GM18520 (cell line): Measurements from ENCODE around the gene EIF2S3B.
A peak's percentile ranks its signal among the peaks of the same experiment; 100 is the strongest.
"Not testable (repeated sequence)": the region's sequence is repeated elsewhere in the genome, so short reads cannot be mapped to it uniquely, and the experiment has no call there.

Experiments
- ATAC-seq: cut with Tn5 transposase; IDR thresholded peaks from one replicate; pipeline ENCODE4 v1.9.1; 2021; ENCODE audit not compliant: unreplicated experiment

Gene EIF2S3B

DNA sequence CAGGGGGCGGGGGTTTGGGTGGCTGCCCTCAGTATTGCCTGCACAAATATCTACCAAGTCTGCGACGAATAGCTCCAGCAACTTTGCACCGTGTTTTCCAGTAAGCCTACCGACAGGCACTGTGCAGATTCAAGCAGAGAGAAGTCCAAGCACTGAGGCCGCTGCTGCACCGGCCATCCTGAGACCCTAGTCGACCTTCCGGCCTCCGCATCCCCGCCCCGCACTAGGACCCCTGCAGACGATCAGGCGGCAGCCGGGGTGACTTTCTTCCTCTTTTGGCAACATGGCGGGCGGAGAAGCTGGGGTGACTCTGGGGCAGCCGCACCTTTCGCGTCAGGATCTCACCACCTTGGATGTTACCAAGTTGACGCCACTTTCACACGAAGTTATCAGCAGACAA is at the start of gene EIF2S3B:
Gene EIF2S3B (plus strand): TSS at position 271 of the 400 bp plus-strand sequence. CDS start 13 bp downstream, at position 284.
- ATAC-seq: no peak

- no peak for ATAC-seq
Observed at GRCh38 chr12:10456856-10457255, 48.8 kb upstream of the EIF2S3B start.

DNA sequence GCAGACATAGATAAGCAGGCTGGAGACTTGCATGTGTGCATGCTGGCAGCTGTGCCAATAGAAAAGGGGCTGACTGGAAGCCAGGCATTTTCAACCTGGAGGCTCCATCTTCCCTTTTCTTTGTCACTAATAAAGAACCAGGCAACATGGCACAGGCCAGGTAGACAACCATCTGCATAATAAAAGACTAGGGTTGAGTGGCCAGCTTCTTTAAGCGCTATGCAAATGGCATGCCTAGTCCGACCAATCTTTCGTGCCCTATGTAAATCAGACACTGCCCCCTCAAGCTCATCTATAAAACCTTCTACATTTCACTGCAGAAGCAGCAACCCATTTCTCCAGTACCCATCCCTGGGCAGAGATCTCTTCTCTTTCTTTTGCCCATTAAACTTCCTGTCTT is 47.9 kb upstream of the EIF2S3B start:
- no peak for ATAC-seq

- ATAC-seq: no peak
Observed at GRCh38 chr12:10466311-10466710, 39.4 kb upstream of the EIF2S3B start.

DNA sequence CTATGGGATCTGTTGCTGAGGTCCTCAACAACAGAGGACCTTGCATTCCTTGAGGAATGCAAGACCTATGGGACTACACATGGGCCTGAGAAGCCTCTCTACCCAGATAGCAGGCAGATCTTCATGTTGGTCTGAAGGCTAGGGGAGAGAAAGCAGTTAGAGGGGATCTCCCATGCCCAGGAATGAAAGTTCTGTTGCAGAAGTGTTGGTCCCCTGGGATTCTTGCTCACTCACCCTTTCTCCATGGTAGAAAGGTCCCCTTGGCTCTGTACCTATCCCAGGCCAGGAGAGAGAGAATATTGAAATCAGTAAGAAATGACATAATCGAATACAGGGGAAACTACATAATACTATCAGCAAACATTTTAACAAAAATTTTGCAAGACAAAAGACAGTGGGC is 36.0 kb upstream of the EIF2S3B start:
- no peak for ATAC-seq

DNA sequence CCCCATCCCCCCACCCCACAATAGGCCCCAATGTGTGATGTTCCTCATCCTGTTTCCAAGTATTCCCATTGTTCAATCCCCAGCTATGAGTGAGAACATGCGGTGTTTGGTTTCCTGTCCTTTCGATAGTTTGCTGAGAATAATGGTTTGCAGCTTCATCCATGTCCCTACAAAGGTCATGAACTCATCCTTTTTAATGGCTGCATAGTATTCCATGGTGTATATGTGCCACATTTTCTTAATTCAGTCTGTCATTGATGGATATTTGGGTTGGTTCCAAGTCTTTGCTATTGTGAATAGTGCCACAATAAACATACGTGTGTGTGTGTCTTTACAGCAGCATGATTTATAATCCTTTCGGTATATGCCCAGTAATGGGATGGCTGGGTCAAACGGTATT is 32.9 kb upstream of the EIF2S3B start:
- ATAC-seq: not testable (repeated sequence)

DNA sequence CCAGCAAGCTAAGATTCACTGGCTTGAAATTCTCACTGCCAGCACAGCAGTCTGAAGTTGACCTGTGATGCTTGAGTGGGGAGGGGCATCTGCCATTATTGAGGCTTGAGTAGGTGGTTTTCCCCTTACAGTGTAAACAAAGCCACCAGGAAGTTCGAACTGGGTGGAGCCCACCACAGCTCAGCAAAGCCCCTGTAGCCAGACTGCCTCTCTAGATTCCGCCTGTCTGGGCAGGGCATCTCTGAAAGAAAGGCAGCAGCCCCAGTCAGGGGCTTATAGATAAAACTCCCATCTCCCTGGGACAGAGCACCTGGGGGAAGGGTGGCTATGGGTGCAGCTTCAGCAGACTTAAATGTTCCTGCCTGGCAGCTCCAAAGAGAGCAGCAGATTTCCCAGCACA is 23.8 kb upstream of the EIF2S3B start:
- not testable (repeated sequence) for ATAC-seq

DNA sequence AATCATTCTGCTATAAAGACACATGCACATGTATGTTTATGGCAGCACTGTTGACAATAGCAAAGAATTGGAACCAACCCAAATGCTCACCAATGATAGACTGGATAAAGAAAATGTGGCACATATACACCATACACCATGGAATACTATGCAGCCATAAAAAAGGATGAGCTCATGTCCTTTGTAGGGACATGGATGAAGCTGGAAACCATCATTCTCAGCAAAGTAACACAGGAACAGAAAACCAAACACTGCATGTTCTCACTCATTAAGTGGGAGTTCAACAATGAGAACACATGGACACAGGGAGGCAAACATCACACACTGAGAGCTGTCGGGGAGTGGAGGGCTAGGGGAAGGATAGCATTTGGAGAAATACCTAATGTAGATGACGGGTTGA is 18.4 kb upstream of the EIF2S3B start:
- ATAC-seq: not testable (repeated sequence)

DNA sequence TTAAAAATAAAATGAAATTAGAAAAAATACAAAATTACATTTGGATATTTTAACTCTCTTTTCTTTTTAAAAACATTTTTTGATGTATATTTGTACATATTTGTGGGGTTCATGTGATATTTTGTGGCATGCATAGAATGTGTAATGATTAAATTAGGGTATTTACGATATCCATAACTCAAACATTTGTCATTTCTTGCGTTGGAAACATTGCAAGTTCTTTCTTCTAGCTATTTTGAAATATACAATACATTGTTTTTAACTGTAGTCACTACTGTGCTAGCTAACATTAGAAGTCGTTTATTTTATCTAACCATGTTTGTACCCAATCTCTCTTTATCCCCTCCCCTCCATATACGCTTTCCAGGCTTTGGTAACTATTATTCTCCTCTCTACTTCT is 13.9 kb upstream of the EIF2S3B start:
- ATAC-seq: no peak

DNA sequence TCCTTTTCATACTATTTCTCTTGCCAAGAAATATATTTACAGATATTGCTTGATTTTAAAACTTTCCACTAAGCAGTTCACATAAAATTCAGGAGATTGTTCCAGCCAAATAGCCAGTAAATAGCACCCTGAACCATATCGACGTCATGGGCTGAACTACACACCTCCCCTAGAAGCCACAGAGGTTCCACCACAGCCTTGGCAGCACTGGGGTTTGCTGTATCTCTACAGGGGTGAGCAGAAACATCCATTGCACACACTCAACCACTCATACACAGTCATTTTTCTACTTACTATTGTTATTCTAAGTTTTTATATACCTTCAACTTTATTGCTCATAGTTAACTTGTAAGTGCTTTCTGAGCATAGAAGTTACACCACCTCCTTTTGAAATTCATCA is 8.1 kb upstream of the EIF2S3B start:
- ATAC-seq: no peak

DNA sequence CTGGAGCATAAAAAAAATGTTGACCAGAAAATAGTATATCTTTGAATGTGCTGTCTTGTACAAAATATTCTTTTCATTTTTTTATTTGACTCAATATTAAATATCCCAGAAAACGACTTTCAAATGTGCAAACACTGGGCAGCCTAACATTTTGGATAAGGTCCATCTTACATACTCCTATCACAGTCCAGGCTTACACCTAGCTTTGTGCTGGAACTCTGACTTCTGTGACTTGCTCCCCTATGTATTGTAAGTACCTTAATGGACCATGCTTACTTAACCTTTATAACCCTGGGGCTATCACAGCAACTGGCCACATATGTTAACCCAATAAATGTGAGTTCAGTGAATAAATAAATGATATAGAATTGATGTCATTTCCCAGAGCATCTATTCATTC is 7.6 kb upstream of the EIF2S3B start:
- no peak for ATAC-seq

- ATAC-seq: no peak
Observed at GRCh38 chr12:10501030-10501429, 4.7 kb upstream of the EIF2S3B start.

DNA sequence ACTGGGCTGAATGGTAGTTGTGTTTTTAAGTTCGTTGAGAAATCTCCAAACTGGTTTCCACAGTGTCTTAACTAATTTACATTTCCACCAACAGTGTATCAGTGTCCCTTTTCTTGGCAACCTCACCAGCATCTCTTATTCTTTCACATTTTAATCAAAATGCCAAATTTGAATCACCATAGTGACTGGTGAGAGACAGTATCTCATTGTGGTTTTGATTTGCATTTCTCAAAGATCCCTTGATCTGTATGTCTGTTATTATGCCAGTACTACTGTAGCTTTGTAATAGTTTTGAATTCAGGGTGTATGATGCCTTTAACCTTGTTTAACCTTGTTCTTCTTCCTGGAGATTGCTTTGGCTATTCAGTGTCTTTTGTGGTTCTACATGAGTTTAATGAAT is 2.2 kb upstream of the EIF2S3B start:
- no peak for ATAC-seq

- no peak for ATAC-seq
Observed at GRCh38 chr12:10511756-10512355, 6.2 kb downstream of the EIF2S3B start.

GRCh38 chr12:10512798-10513197 is 7.1 kb downstream of the EIF2S3B start:
- ATAC-seq: no peak

GRCh38 chr12:10521555-10521954 is 15.9 kb downstream of the EIF2S3B start:
- no peak for ATAC-seq

- ATAC-seq: no peak
Observed at GRCh38 chr12:10528174-10528953, 22.7 kb downstream of the EIF2S3B start.

GRCh38 chr12:10529603-10530002 is 23.9 kb downstream of the EIF2S3B start:
- no peak for ATAC-seq

GRCh38 chr12:10537721-10538120 is 32.0 kb downstream of the EIF2S3B start:
- ATAC-seq: no peak

- ATAC-seq: peak; percentile 96
Observed at GRCh38 chr12:10540776-10541205, 35.1 kb downstream of the EIF2S3B start.

DNA sequence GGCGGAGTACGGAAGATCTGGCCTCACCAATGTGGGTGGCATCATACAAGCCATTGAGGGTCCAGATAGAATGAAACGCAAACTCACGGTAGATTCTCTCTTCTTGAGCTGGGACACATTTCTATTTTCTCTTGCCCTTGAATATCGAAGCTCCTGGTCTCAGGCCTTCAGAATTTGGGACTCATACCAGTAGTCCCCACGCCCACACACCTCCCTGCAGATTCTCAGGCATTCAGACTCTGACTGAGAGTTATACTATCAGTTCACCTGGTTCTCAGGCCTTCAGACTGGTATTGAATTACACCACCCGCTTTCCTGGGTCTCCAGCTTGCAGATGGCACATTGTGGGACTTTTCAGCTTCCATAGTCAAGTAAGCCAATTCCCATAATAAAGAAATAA is 37.8 kb downstream of the EIF2S3B start:
- no peak for ATAC-seq

- ATAC-seq: no peak
Observed at GRCh38 chr12:10551375-10551774, 45.7 kb downstream of the EIF2S3B start.

- no peak for ATAC-seq
Observed at GRCh38 chr12:10553148-10553547, 47.5 kb downstream of the EIF2S3B start.
